ENCODE results near the gene TREX2.

DNA sequence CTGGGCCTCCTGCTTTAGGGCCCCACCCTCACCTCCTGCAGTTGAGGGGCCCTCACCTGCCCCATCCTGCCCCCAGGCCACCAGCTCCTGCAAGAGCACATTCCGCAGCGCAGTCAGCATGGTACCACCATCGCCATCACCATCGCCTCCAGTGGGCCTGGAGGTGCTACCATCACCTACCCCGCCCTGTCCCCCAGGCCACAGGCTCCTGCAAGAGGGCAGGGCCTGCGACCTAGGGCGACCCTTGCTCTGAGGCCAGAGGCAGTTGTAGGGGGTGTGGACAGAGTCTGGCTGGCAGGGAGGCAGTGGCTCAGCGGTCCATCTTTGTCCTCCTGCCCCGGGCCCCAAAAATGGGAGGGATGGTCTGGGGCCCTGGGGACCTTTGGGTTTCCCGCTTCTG, 28.4 kb upstream of the TREX2 start:
- TF ChIP-seq, protein P1, sequence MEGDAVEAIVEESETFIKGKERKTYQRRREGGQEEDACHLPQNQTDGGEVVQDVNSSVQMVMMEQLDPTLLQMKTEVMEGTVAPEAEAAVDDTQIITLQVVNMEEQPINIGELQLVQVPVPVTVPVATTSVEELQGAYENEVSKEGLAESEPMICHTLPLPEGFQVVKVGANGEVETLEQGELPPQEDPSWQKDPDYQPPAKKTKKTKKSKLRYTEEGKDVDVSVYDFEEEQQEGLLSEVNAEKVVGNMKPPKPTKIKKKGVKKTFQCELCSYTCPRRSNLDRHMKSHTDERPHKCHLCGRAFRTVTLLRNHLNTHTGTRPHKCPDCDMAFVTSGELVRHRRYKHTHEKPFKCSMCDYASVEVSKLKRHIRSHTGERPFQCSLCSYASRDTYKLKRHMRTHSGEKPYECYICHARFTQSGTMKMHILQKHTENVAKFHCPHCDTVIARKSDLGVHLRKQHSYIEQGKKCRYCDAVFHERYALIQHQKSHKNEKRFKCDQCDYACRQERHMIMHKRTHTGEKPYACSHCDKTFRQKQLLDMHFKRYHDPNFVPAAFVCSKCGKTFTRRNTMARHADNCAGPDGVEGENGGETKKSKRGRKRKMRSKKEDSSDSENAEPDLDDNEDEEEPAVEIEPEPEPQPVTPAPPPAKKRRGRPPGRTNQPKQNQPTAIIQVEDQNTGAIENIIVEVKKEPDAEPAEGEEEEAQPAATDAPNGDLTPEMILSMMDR (IDR thresholded peaks at IDR 0.05): no peak
- TF ChIP-seq POLR2A (IDR thresholded peaks at IDR 0.05): no peak
